ENCODE results near the gene SH3BGR. TPM values are rescaled to one million over a fixed set of nuclear protein-coding genes. Genes with fewer than 3 reads are reported as not detected.

SH3BGR gene
- total and polyA plus RNA-seq, 2 donors (not counting 3 experiments of a cell fraction or from before 2014, with no cell fraction given), result 1.1 TPM; not detected in 1

- Histone ChIP-seq H3K4me1 (ENCODE audit: control insufficient read depth, extremely low read depth, insufficient read depth, low read length) (no peaks in the 10 kb centered on the region), H4K20me1 (replicated peaks; ENCODE audit: control insufficient read depth, extremely low read depth, insufficient read depth, low read length) (no peaks in the 10 kb centered on the region), H3K36me3 (ENCODE audit: control insufficient read depth in 2 of 2, extremely low read depth in 1 of 2, insufficient read depth in 2 of 2, low read length in 2 of 2) (no peaks in the 10 kb centered on the region), H3K4me3 (replicated peaks in 1 of 3; ENCODE audit: insufficient read depth in 1 of 3, low read depth in 1 of 3, low read length in 3 of 3) (no peak overlapping the region), H3K27me3 (ENCODE audit: control insufficient read depth in 2 of 2, insufficient read depth in 2 of 2, low read length in 2 of 2) (no peaks in the 10 kb centered on the region), H3K9ac (replicated peaks; ENCODE audit: extremely low read depth, insufficient read depth, low read length) (no peak overlapping the region), H3K27ac (ENCODE audit: insufficient read depth, low read depth, low read length) (no peak overlapping the region), H3K9me3 (replicated peaks; ENCODE audit: control insufficient read depth, insufficient read depth, low read length) (no peaks in the 10 kb centered on the region), H3K9me1 (replicated peaks; ENCODE audit: control insufficient read depth, extremely low read depth, insufficient read depth, low read length) (no peaks in the 10 kb centered on the region), H3K79me2 (ENCODE audit: control insufficient read depth, insufficient read depth, low read length) (no peaks in the 10 kb centered on the region), H3K4me2 (ENCODE audit: insufficient read depth, low read length) (no peak overlapping the region), H2AFZ (ENCODE audit: low read depth, low read length) (no peak overlapping the region)
- dilution Hi-C loops (cut with MboI; ENCODE audit: extremely low pct_ligation_motif_present, low sequenced_read_pairs), result loop anchor here (25.0 kb wide), 1 partner anchor 192 kb away; no protein-coding TSS in a partner anchor
- no peak for TF ChIP-seq FOS (IDR thresholded peaks at IDR 0.05; ENCODE audit: borderline replicate concordance, insufficient read depth, low read length)
- TF ChIP-seq MYC (IDR thresholded peaks at IDR 0.05; ENCODE audit: low read depth, low read length), result no peak
- no peak for TF ChIP-seq MAX (IDR thresholded peaks at IDR 0.05; ENCODE audit: insufficient read depth, insufficient read length)
- no peak for TF ChIP-seq POLR2A (IDR thresholded peaks at IDR 0.05; ENCODE audit: low read depth, low read length)
- no peak for TF ChIP-seq JUN (IDR thresholded peaks at IDR 0.05; ENCODE audit: borderline replicate concordance, insufficient read depth, insufficient read length, low read depth)
- POLR2A ChIA-PET, result no interaction called here
- BruUV-seq (replicated peaks), result no TSS peak
- no peak for DNase-seq (ENCODE audit: low read depth, low spot score)
- CTCF ChIA-PET, result interaction anchor here (2.3 kb wide), 1 partner anchor 1549 kb away, joined by 9 read pairs; no protein-coding TSS in a partner anchor
- intact Hi-C loops (cut with micrococcal nuclease), result loop anchor here (2.0 to 5.0 kb wide), 2 partner anchors 601 to 867 kb away; no protein-coding TSS in a partner anchor
- FAIRE-seq, result no peak
Observed at GRCh38 chr21:39519835-39520234, 68.1 kb downstream of the SH3BGR start.

GRCh38 chr21:39523399-39523798, 71.6 kb downstream of the SH3BGR start:
- no peak for TF ChIP-seq JUN (IDR thresholded peaks at IDR 0.05; ENCODE audit: borderline replicate concordance, insufficient read depth, insufficient read length, low read depth)
- TF ChIP-seq MYC (IDR thresholded peaks at IDR 0.05; ENCODE audit: low read depth, low read length), result no peak
- TF ChIP-seq EZH2 (IDR thresholded peaks at IDR 0.05; ENCODE audit: borderline replicate concordance, low read depth, low read length, severe bottlenecking), result no peak
- no peak for TF ChIP-seq MAX (IDR thresholded peaks at IDR 0.05; ENCODE audit: insufficient read depth, insufficient read length)
- no peak for TF ChIP-seq POLR2A (IDR thresholded peaks at IDR 0.05; ENCODE audit: low read depth, low read length)
- TF ChIP-seq FOS (IDR thresholded peaks at IDR 0.05; ENCODE audit: borderline replicate concordance, insufficient read depth, low read length), result no peak
- no peak for TF ChIP-seq CTCF (IDR thresholded peaks at IDR 0.05; ENCODE audit: extremely low read depth in 1 of 2, insufficient read depth in 1 of 2, low read depth in 1 of 2, low read length in 2 of 2)
- TF ChIP-seq POLR2AphosphoS5 (IDR thresholded peaks at IDR 0.05; ENCODE audit: insufficient read depth, low read depth, low read length), result no peak
- no peak for TF ChIP-seq GATA2 (IDR thresholded peaks at IDR 0.05; ENCODE audit: insufficient read depth, insufficient read length, low read depth, low read length)
- no peaks in the 10 kb centered on the region for H3K9me1 ChIP-seq (replicated peaks; ENCODE audit: control insufficient read depth, extremely low read depth, insufficient read depth, low read length)
- no peak overlapping the region for H3K4me3 ChIP-seq (replicated peaks in 1 of 3; ENCODE audit: insufficient read depth in 1 of 3, low read depth in 1 of 3, low read length in 3 of 3)
- H3K27me3 ChIP-seq (ENCODE audit: control insufficient read depth in 2 of 2, insufficient read depth in 2 of 2, low read length in 2 of 2), result no peaks in the 10 kb centered on the region
- DNase-seq (ENCODE audit: low read depth, low spot score) (no peak), FAIRE-seq (no peak)
- H3K27ac ChIP-seq (ENCODE audit: insufficient read depth, low read depth, low read length), result no peak overlapping the region
- no TSS peak for BruUV-seq (replicated peaks)
- H3K79me2 ChIP-seq (ENCODE audit: control insufficient read depth, insufficient read depth, low read length), result no peaks in the 10 kb centered on the region
- dilution Hi-C loops (cut with MboI; ENCODE audit: extremely low pct_ligation_motif_present, low sequenced_read_pairs) (loop anchor here (25.0 kb wide), 1 partner anchor 189 kb away; no protein-coding TSS in a partner anchor), intact Hi-C loops (cut with micrococcal nuclease) (no loop called here)
- no peak overlapping the region for H3K9ac ChIP-seq (replicated peaks; ENCODE audit: extremely low read depth, insufficient read depth, low read length)
- H4K20me1 ChIP-seq (replicated peaks; ENCODE audit: control insufficient read depth, extremely low read depth, insufficient read depth, low read length), result no peaks in the 10 kb centered on the region
- H3K9me3 ChIP-seq (replicated peaks; ENCODE audit: control insufficient read depth, insufficient read depth, low read length), result no peaks in the 10 kb centered on the region
- no peaks in the 10 kb centered on the region for H3K4me1 ChIP-seq (ENCODE audit: control insufficient read depth, extremely low read depth, insufficient read depth, low read length)
- CTCF ChIA-PET, result no interaction called here
- H3K4me2 ChIP-seq (ENCODE audit: insufficient read depth, low read length), result no peak overlapping the region
- no peak overlapping the region for H2AFZ ChIP-seq (ENCODE audit: low read depth, low read length)
- POLR2A ChIA-PET, result no interaction called here
- H3K36me3 ChIP-seq (ENCODE audit: control insufficient read depth in 2 of 2, extremely low read depth in 1 of 2, insufficient read depth in 2 of 2, low read length in 2 of 2), result no peaks in the 10 kb centered on the region

Data from endothelial cell of umbilical vein (primary cell).